Fibroblast of mammary gland (primary cell): Measurements from ENCODE around the gene RASSF4.

ENCODE experiments used
- DNase-seq: peaks from one replicate; pipeline ENCODE4 v3.0.0-alpha.2; 2010; ENCODE audit warnings: low read depth
- H3K4me3 ChIP-seq: 2 replicates; pipeline ENCODE4 v1.5.1; 2011; ENCODE audit warnings: low read depth, mild to moderate bottlenecking, low read length, moderate library complexity; ENCODE audit not compliant: control insufficient read depth
- CTCF ChIP-seq: conservative IDR thresholded peaks from 2 replicates; pipeline ENCODE4 v1.5.1; 2011; ENCODE audit warnings: low read depth, low read length, inconsistent platforms; ENCODE audit not compliant: control insufficient read depth, insufficient read depth

Gene RASSF4

GRCh38 chr10:44993922-44994751 lies 34.5 kb downstream of the RASSF4 start:
- DNase-seq = peak; percentile 40
- TF ChIP-seq CTCF = no peak

GRCh38 chr10:44994752-44995530 lies 35.3 kb downstream of the RASSF4 start:
- DNase-seq = no peak
- TF ChIP-seq CTCF = no peak
- no peak overlapping the region for H3K4me3 ChIP-seq

More at GRCh38 chr10:44993922-44994751, 34.5 kb downstream of the RASSF4 start:
- H3K4me3 ChIP-seq = no peak overlapping the region

GRCh38 chr10:44995581-44995913 lies 35.9 kb downstream of the RASSF4 start:
- no peak for DNase-seq
- H3K4me3 ChIP-seq = no peak overlapping the region
- no peak for TF ChIP-seq CTCF

- no peak overlapping the region for H3K4me3 ChIP-seq
- no peak for TF ChIP-seq CTCF
- peak; percentile 81 for DNase-seq
Measured at GRCh38 chr10:44995914-44996669, 36.5 kb downstream of the RASSF4 start.

GRCh38 chr10:44997105-44997748 lies 37.6 kb downstream of the RASSF4 start:
- no peak for DNase-seq
- H3K4me3 ChIP-seq = no peak overlapping the region
- TF ChIP-seq CTCF = no peak

GRCh38 chr10:44998146-44998631 lies 38.6 kb downstream of the RASSF4 start:
- no peak for TF ChIP-seq CTCF
- peak; percentile 89 for DNase-seq
- no peak overlapping the region for H3K4me3 ChIP-seq
